HEK293T (cell line): ENCODE measurements around the gene PRAF2.
A peak's percentile ranks its signal among the peaks of the same experiment; 100 is the strongest.

Experiments used
- CTCF ChIA-PET: fragments of 350-600 bp; formaldehyde crosslinking; extraction: SDS; loops from one replicate; lab custom pipeline; 2021; ENCODE audit warnings: antibody characterized with exemption, inconsistent platforms; lab: Yijun Ruan, JAX
- POLR2A ChIA-PET: fragments of 350-600 bp; formaldehyde crosslinking; extraction: SDS; loops from one replicate; lab custom pipeline; 2020; ENCODE audit warnings: antibody characterized with exemption, inconsistent platforms; lab: Yijun Ruan, JAX
- DNase-seq: peaks from one replicate; pipeline ENCODE4 v3.0.0; 2012; ENCODE audit warnings: mixed read lengths; ENCODE audit errors: extremely low spot score
- ARNT ChIP-seq: fragments of 450-650 bp; IDR thresholded peaks from 2 replicates; pipeline ENCODE4 v1.6.1; 2017; ENCODE audit warnings: mild to moderate bottlenecking
- BHLHE40 ChIP-seq: fragments of 450-650 bp; IDR thresholded peaks from 2 replicates; pipeline ENCODE4 v1.6.1; 2016; ENCODE audit warnings: mild to moderate bottlenecking, moderate library complexity, borderline replicate concordance
- CTBP1 ChIP-seq: fragments of 450-650 bp; IDR thresholded peaks from 2 replicates; pipeline ENCODE4 v1.6.1; 2016; ENCODE audit warnings: borderline replicate concordance
- ELF4 ChIP-seq: fragments of 450-650 bp; IDR thresholded peaks from 2 replicates; pipeline ENCODE4 v1.6.1; 2017; ENCODE audit warnings: antibody characterized with exemption
- FOXA1 ChIP-seq: fragments of 450-650 bp; IDR thresholded peaks from 2 replicates; pipeline ENCODE4 v1.6.1; 2016; ENCODE audit warnings: mild to moderate bottlenecking
- FOXK2 ChIP-seq: fragments of 450-650 bp; IDR thresholded peaks from 2 replicates; pipeline ENCODE4 v1.6.1; 2016; ENCODE audit warnings: mild to moderate bottlenecking
- FOXM1 ChIP-seq: fragments of 450-650 bp; IDR thresholded peaks from 2 replicates; pipeline ENCODE4 v1.6.1; 2017; ENCODE audit warnings: mild to moderate bottlenecking, borderline replicate concordance
- HDGF ChIP-seq: fragments of 450-650 bp; IDR thresholded peaks from 2 replicates; pipeline ENCODE4 v1.6.1; 2017; ENCODE audit warnings: antibody characterized with exemption, borderline replicate concordance
- L3MBTL2 ChIP-seq: fragments of 450-650 bp; conservative IDR thresholded peaks from 2 replicates; pipeline ENCODE4 v1.6.1; 2016; ENCODE audit warnings: mild to moderate bottlenecking
- LEF1 ChIP-seq: fragments of 450-650 bp; IDR thresholded peaks from 2 replicates; pipeline ENCODE4 v1.6.1; 2017; ENCODE audit warnings: mild to moderate bottlenecking, borderline replicate concordance
- NFRKB ChIP-seq: fragments of 450-650 bp; IDR thresholded peaks from 2 replicates; pipeline ENCODE4 v1.6.1; 2016; ENCODE audit warnings: mild to moderate bottlenecking, moderate library complexity
- SP1 ChIP-seq: fragments of 450-650 bp; IDR thresholded peaks from 2 replicates; pipeline ENCODE4 v1.6.1; 2017
- SUZ12 ChIP-seq: fragments of 450-650 bp; IDR thresholded peaks from 2 replicates; pipeline ENCODE4 v1.6.1; 2016; ENCODE audit warnings: mild to moderate bottlenecking
- TARDBP ChIP-seq: fragments of 450-650 bp; IDR thresholded peaks from 2 replicates; pipeline ENCODE4 v1.6.1; 2016
- ZNF384 ChIP-seq: fragments of 450-650 bp; IDR thresholded peaks from 2 replicates; pipeline ENCODE4 v1.6.1; 2016
- TF ChIP-seq, protein P1 (sequence below): fragments of 450-650 bp; IDR thresholded peaks from 2 replicates; pipeline ENCODE4 v1.6.1; 2016

The PRAF2 gene

DNA sequence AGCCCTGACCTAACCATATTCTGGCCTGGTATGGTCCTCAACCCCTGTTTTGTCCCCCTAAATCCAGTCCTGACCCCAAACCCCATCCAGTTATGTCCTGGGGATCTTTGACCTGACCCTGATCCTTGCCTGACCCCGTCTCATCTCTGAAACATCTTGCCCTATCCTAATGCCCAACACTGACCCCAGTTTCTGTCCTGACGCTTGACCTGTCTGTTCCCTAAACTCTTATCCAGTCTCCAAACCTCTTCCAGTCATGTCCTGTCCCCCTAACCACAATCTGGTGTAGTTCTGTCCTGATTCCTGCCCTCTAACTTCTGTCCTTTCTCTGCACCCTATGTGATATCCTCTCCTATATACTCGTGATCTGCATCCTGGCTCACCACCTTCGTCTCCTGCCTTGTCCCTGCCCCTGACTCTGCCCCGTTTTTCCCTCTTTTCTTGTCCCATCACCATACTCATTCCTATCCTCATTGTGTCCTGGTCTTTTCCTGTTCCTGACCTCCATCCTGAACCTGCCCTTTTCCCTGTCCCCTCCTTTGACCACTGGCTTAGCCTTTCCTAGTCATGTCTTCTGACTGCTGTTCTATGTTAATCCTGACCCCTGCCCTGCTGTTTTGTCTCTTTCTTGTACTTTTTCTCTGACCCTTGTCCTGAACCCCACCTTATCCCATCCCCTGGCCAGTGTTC is 19.6 kb downstream of the PRAF2 start:
- ChIA-PET CTCF (no interaction called here), POLR2A (no interaction called here)
- TF ChIP-seq LEF1 (no peak), CTBP1 (no peak), ELF4 (no peak), TARDBP (no peak), BHLHE40 (no peak), HDGF (no peak), SP1 (no peak), FOXK2 (no peak), FOXM1 (no peak), NFRKB (no peak), SUZ12 (no peak), FOXA1 (no peak), ZNF384 (no peak), L3MBTL2 (no peak), ARNT (no peak)
- TF ChIP-seq, protein P1, sequence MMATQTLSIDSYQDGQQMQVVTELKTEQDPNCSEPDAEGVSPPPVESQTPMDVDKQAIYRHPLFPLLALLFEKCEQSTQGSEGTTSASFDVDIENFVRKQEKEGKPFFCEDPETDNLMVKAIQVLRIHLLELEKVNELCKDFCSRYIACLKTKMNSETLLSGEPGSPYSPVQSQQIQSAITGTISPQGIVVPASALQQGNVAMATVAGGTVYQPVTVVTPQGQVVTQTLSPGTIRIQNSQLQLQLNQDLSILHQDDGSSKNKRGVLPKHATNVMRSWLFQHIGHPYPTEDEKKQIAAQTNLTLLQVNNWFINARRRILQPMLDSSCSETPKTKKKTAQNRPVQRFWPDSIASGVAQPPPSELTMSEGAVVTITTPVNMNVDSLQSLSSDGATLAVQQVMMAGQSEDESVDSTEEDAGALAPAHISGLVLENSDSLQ, result no peak
- DNase-seq, result no peak

DNA sequence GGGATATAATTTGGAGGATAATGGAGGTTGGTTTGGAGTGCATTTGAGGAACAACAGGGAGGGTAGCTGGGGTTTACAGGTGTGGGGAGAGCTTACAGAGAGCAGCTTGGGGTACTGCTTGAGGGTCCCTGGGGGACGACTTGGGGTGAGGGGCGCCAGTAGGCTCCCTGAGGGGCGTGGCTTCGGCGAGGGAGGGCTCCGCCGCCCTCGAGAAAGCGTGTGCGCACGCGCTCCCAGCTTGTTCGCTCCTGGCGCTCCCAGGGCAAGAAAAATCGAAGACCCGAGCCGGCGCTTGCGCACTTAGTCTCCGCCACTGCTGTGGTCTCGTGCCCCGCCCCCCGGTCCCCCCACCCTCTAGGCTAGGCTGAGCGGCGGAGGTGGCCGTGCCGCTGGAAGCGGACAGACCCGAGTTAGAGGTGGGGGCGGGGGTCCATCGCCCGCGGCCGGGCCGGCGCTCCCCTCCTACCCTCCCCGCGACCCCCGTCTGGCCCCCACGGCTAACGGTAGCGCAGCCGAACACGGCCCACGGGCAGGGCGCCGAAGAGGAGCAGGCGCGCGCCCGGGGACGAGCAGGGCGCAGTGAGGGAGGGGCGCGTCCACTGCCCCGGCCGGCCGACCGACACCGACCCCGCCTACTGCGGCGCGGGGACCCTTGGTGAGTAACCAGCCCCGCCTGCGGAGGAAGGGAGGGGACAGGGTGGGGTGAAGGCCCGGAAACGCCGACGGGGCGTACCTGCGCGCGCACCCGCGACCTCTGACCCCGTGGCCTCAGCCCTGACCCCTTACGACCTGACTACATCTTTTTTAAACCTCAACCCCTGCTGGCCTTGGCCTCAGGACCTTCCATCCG is 20.4 kb downstream of the PRAF2 start:
- ChIA-PET POLR2A (interaction anchor here (0.6 to 1.1 kb wide), 2 partner anchors 10 to 421 kb away, joined by 3 to 12 read pairs; partner anchors contain the start of gene TFE3), CTCF (interaction anchor here (0.7 to 1.0 kb wide), 2 partner anchors 9 to 103 kb away, joined by 3 to 4 read pairs; no protein-coding TSS in a partner anchor)
- no peak for TF ChIP-seq SP1
- TF ChIP-seq BHLHE40, result no peak
- TF ChIP-seq L3MBTL2, result peak; percentile 81
- TF ChIP-seq FOXM1, result no peak
- DNase-seq, result peak; percentile 88

DNA sequence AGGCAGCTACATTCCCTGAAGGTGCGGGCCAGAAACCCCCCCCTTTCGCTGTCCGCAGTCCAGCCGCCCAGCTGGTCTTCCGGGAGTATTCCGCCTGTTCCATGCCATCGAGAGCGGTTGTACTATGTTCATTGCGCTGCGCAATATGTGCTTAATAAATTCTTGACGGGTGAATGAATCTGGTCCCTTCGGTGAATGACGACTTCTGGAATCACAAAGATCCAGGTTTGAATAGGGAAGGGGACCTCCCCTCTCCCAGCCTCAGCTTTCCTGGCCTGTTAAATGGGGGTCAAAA is 29.9 kb downstream of the PRAF2 start:
- TF ChIP-seq ZNF384 (no peak), SP1 (no peak), FOXK2 (no peak), FOXM1 (no peak), BHLHE40 (no peak), ELF4 (no peak), HDGF (no peak), NFRKB (no peak), FOXA1 (no peak), ARNT (no peak), SUZ12 (no peak), TARDBP (no peak), L3MBTL2 (no peak), CTBP1 (no peak)
- TF ChIP-seq, protein P1, result no peak
- ChIA-PET CTCF (interaction anchor here (0.7 to 1.2 kb wide), 3 partner anchors 9 to 52 kb away, joined by 3 to 4 read pairs (median 3); no protein-coding TSS in a partner anchor), POLR2A (interaction anchor here (1.2 to 3.7 kb wide), 3 partner anchors 9 to 82 kb away, joined by 3 to 19 read pairs (median 12); partner anchors contain the start of gene GRIPAP1)
- DNase-seq, result no peak

DNA sequence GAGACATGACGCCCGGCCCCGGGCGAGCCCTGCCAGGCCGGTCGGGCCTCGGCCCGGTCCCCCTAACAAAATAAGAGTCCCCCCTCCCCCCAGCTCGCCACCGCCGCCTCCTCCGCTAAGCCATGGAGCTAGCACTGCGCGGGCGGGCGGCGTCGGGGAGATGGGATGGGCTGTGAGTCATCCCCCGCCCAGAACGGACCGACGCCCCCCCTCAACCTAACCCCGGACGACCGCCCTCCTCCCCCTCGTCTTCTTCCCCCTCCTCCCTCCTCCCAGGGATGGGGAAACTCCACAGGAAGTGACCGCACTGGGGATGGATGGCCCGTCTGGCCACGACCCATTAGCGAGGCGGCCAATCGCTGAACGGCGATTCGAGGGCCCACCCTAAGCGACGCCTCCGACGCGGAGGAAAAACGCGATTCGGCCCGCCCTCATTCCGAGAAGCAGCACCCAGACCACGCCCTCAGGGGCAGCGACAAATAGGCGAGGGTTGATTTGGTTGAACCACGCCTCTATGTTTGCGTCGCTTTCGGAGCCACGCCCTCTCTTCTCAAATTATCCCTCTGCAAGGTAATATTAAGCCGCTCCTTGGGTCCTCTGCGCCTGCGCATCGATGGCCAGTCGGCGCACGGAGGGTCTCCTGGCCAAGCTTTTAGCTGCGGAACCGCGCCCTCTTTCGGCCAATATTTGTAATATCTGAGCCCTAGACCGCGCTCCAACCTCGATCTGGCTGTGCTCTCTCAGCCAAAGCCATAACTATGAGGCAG is 30.4 kb downstream of the PRAF2 start, which contains the start of gene TFE3:
Gene TFE3, minus strand, starts transcription at position 138 of the 767 bp plus-strand sequence. Its CDS starts 131 bp downstream, at position 7.
- DNase-seq, result peak; percentile 89
- POLR2A ChIA-PET, result interaction anchor here (0.8 to 3.7 kb wide), 7 partner anchors 10 to 306 kb away, joined by 3 to 19 read pairs (median 6); partner anchors contain the start of genes GRIPAP1 and OTUD5
- TF ChIP-seq TARDBP, result no peak
- TF ChIP-seq L3MBTL2, result no peak
- no peak for TF ChIP-seq FOXM1
- no peak for TF ChIP-seq NFRKB
- TF ChIP-seq, protein P1, result peak; percentile 77
- TF ChIP-seq ARNT, result no peak
- TF ChIP-seq BHLHE40, result no peak

More for the DNA sequence above, 30.4 kb downstream of the PRAF2 start, which contains the start of gene TFE3:
- CTCF ChIA-PET, result interaction anchor here (0.7 to 1.2 kb wide), 3 partner anchors 9 to 71 kb away, joined by 3 to 4 read pairs (median 3); partner anchors contain the start of gene KCND1
